ES-I3 (cell line): Measurements from ENCODE around the gene ITGA11.

Experiments
- H3K36me3 ChIP-seq: 2 replicates; pipeline ENCODE4 v1.6.1; 2013; ENCODE audit warnings: mild to moderate bottlenecking, low read length, control low read depth, moderate library complexity; ENCODE audit not compliant: insufficient read depth
- H3K4me1 ChIP-seq: 2 replicates; pipeline ENCODE4 v1.6.1; 2013; ENCODE audit warnings: mild to moderate bottlenecking, control low read depth, low read length; ENCODE audit not compliant: insufficient read depth
- H3K9ac ChIP-seq: 2 replicates; pipeline ENCODE4 v1.6.1; 2013; ENCODE audit warnings: low read depth, mild to moderate bottlenecking, low read length, moderate library complexity
- H3K9me3 ChIP-seq: 2 replicates; pipeline ENCODE4 v1.6.1; 2013; ENCODE audit warnings: mild to moderate bottlenecking, low read length, moderate library complexity; ENCODE audit not compliant: control insufficient read depth, insufficient read depth

ITGA11 gene

GRCh38 chr15:68277603-68278344 is 154.2 kb downstream of the ITGA11 start, which contains the start of gene FEM1B:
Gene FEM1B (plus strand): TSS chr15:68277745. CDS start chr15:68278418, 673 bp downstream.
- no peaks in the 10 kb centered on the region for H3K36me3 ChIP-seq
- no peaks in the 10 kb centered on the region for H3K9me3 ChIP-seq
- H3K4me1 ChIP-seq: peaks cover 11% of the 10 kb centered on the region
- peak within 1 kb of the TSS; percentile 71 for H3K9ac ChIP-seq

- peak overlapping the region; percentile 71 for H3K9ac ChIP-seq
- H3K9me3 ChIP-seq: no peaks in the 10 kb centered on the region
- H3K36me3 ChIP-seq: no peaks in the 10 kb centered on the region
- peaks cover 15% of the 10 kb centered on the region for H3K4me1 ChIP-seq
Measured at GRCh38 chr15:68277131-68277602, 154.8 kb downstream of the ITGA11 start.

- H3K9me3 ChIP-seq: no peaks in the 10 kb centered on the region
- H3K36me3 ChIP-seq: no peaks in the 10 kb centered on the region
- H3K9ac ChIP-seq: peak overlapping the region; percentile 71
- H3K4me1 ChIP-seq: peaks cover 15% of the 10 kb centered on the region
Measured at GRCh38 chr15:68276668-68277067, 155.3 kb downstream of the ITGA11 start.

GRCh38 chr15:68275165-68275746 is 156.7 kb downstream of the ITGA11 start:
- H3K9me3 ChIP-seq: no peaks in the 10 kb centered on the region
- H3K4me1 ChIP-seq: peaks cover 19% of the 10 kb centered on the region
- H3K36me3 ChIP-seq: no peaks in the 10 kb centered on the region
- H3K9ac ChIP-seq: no peak overlapping the region

GRCh38 chr15:68274201-68274848 is 157.6 kb downstream of the ITGA11 start:
- no peaks in the 10 kb centered on the region for H3K36me3 ChIP-seq
- H3K4me1 ChIP-seq: peaks cover 19% of the 10 kb centered on the region
- H3K9ac ChIP-seq: no peak overlapping the region
- H3K9me3 ChIP-seq: no peaks in the 10 kb centered on the region

GRCh38 chr15:68272721-68273271 is 159.2 kb downstream of the ITGA11 start:
- no peaks in the 10 kb centered on the region for H3K9me3 ChIP-seq
- H3K36me3 ChIP-seq: no peaks in the 10 kb centered on the region
- H3K4me1 ChIP-seq: peaks cover 19% of the 10 kb centered on the region
- H3K9ac ChIP-seq: no peak overlapping the region

GRCh38 chr15:68271854-68272471 is 160.0 kb downstream of the ITGA11 start:
- no peaks in the 10 kb centered on the region for H3K36me3 ChIP-seq
- H3K4me1 ChIP-seq: peaks cover 19% of the 10 kb centered on the region
- H3K9ac ChIP-seq: no peak overlapping the region
- no peaks in the 10 kb centered on the region for H3K9me3 ChIP-seq

GRCh38 chr15:68268405-68268804 is 163.6 kb downstream of the ITGA11 start:
- H3K4me1 ChIP-seq: peaks cover 39% of the 10 kb centered on the region
- H3K9me3 ChIP-seq: no peaks in the 10 kb centered on the region

GRCh38 chr15:68265674-68266073 is 166.3 kb downstream of the ITGA11 start:
- Histone ChIP-seq H3K9ac (no peak overlapping the region), H3K36me3 (no peaks in the 10 kb centered on the region), H3K9me3 (no peaks in the 10 kb centered on the region), H3K4me1 (peaks cover 28% of the 10 kb centered on the region)

More at GRCh38 chr15:68268405-68268804, 163.6 kb downstream of the ITGA11 start:
- Histone ChIP-seq H3K36me3 (no peaks in the 10 kb centered on the region), H3K9ac (no peak overlapping the region)

GRCh38 chr15:68265081-68265480 is 166.9 kb downstream of the ITGA11 start:
- Histone ChIP-seq H3K9ac (no peak overlapping the region), H3K9me3 (no peaks in the 10 kb centered on the region), H3K4me1 (peaks cover 28% of the 10 kb centered on the region), H3K36me3 (no peaks in the 10 kb centered on the region)

GRCh38 chr15:68264282-68264681 is 167.7 kb downstream of the ITGA11 start:
- no peak overlapping the region for H3K9ac ChIP-seq
- H3K36me3 ChIP-seq: no peaks in the 10 kb centered on the region
- peaks cover 28% of the 10 kb centered on the region for H3K4me1 ChIP-seq
- no peaks in the 10 kb centered on the region for H3K9me3 ChIP-seq

- H3K36me3 ChIP-seq: no peaks in the 10 kb centered on the region
- H3K4me1 ChIP-seq: peaks cover 34% of the 10 kb centered on the region
- no peak overlapping the region; the same call in 1 of the 2 replicates for H3K9ac ChIP-seq
- no peaks in the 10 kb centered on the region for H3K9me3 ChIP-seq
Measured at GRCh38 chr15:68262514-68263356, 169.2 kb downstream of the ITGA11 start.

- Histone ChIP-seq H3K9me3 (no peaks in the 10 kb centered on the region), H3K9ac (no peak overlapping the region), H3K4me1 (peaks cover 34% of the 10 kb centered on the region), H3K36me3 (no peaks in the 10 kb centered on the region)
Measured at GRCh38 chr15:68261980-68262379, 170.0 kb downstream of the ITGA11 start.
